GM13976 (cell line): Measurements from ENCODE around the gene SYT1.

Experiments used
- DNase-seq: peaks from one replicate; pipeline ENCODE4 v3.0.0; 2012; ENCODE audit warnings: low spot score
- CTCF ChIP-seq: IDR thresholded peaks from 2 replicates; pipeline ENCODE4 v1.5.1; 2012; ENCODE audit warnings: borderline replicate concordance, mild to moderate bottlenecking; ENCODE audit not compliant: insufficient read depth; ENCODE audit errors: extremely low read depth, missing control alignments, control extremely low read depth
- in situ Hi-C: fragments of 300-500 bp; cut with MboI; formaldehyde crosslinking; loops from one replicate; pipeline ENCODE4 v1.12.0; 2022; ENCODE audit warnings: low sequenced_read_pairs, mixed read lengths, inconsistent platforms; ENCODE audit not compliant: unreplicated experiment

The SYT1 gene

DNA sequence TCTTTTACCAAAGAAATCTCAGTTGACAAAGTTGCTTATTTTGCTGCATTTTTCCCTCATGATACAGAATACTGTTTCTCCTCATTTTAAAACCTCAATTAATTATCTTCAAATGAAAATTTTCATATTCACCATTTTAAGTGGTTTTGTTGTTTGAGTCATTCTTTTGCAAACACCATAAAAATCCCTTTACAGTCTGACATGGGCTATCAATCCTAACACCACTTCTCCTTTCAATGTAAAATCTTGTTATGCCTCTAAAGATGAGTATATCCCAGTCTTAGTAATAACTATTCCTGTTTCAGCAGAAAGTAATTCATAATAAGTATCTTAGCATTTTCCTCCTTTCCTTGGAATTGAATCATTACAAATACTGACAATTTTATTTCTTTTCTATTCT is 192.2 kb downstream of the SYT1 start:
- in situ Hi-C loops: no loop called here
- no peak for DNase-seq
- no peak for TF ChIP-seq CTCF

DNA sequence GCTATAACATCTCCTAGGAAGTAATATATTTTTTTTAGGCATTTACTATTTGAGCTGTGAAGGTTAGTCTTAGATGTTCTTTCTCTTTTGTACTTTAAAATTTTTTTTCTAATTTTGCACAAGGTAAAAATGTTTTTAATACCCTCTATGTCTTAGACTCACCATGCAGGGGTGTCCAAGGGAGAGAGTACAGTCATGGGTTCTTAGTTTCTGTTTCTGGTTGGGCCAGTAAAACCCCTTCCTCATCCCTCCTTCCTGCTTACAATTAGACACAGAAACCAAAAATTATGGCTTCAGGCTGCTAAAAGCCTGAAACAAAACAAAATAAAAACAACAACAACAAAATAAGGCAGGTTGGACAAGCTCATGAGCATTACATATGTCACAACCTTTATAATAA is 193.0 kb downstream of the SYT1 start:
- TF ChIP-seq CTCF: no peak
- in situ Hi-C loops: no loop called here
- DNase-seq: no peak

DNA sequence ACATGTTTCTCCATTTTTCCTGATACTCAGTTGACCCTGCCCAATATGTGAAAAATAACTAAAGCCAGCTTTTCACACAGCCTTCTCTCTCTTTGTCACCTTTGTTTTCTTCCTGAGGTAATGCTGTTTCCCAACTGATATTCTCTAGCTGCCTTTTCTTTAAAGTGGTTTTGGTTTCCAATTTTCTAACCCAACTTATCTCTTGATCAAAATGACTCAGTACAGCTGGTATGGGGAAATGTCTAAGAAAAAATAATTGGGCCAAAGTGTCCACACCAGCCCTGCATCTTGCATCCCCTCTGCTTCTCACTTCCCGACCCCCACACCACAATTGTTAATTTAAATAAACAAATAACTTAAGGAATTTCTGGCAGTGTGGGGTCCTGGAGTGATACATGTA is 193.8 kb downstream of the SYT1 start:
- no peak for TF ChIP-seq CTCF
- DNase-seq: no peak
- in situ Hi-C loops: no loop called here

GRCh38 chr12:79059557-79059956 is 195.0 kb downstream of the SYT1 start:
- no peak for DNase-seq
- no peak for TF ChIP-seq CTCF
- in situ Hi-C loops: no loop called here

DNA sequence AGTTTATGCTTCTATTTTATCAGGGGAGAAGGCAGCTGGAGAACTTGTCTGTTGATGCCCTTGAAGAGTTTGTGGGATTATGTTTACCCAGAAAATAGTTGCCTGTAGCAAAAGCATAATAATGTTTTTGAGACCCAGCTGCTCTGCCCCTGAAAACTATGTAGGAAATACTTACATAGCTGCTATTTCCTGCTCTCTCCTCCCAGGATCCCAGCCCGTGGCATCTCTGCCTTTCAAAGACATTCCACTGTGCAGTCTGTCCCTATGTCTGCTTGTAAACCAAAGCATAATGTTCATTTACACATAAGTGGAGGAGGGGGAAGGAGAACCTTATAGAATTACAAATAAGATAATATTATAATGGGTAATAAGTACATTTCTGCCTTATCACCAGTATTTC is 198.7 kb downstream of the SYT1 start:
- TF ChIP-seq CTCF: no peak
- in situ Hi-C loops: no loop called here
- no peak for DNase-seq

- DNase-seq: no peak
- in situ Hi-C loops: no loop called here
- TF ChIP-seq CTCF: no peak
Observed at GRCh38 chr12:79067977-79068376, 203.4 kb downstream of the SYT1 start.

GRCh38 chr12:79069009-79069408 is 204.4 kb downstream of the SYT1 start:
- no peak for TF ChIP-seq CTCF
- in situ Hi-C loops: no loop called here
- DNase-seq: no peak
